ENCODE data around the gene UHRF1. TPM values are rescaled to one million over a fixed set of nuclear protein-coding genes. Genes with fewer than 3 reads are reported as not detected.

The UHRF1 gene
- total RNA-seq, 3 donors from 2014 or later = 3.2 to 13.4 (median 4.2) TPM

- H3K4me1 ChIP-seq (ENCODE audit: low read depth) = peaks cover 6% of the 10 kb centered on the region
- ATAC-seq (no peak), DNase-seq (no peak)
- no peaks in the 10 kb centered on the region for H3K9me3 ChIP-seq
- intact Hi-C loops (cut with DNase I, micrococcal nuclease) = no loop called here
- TF ChIP-seq, protein P1, sequence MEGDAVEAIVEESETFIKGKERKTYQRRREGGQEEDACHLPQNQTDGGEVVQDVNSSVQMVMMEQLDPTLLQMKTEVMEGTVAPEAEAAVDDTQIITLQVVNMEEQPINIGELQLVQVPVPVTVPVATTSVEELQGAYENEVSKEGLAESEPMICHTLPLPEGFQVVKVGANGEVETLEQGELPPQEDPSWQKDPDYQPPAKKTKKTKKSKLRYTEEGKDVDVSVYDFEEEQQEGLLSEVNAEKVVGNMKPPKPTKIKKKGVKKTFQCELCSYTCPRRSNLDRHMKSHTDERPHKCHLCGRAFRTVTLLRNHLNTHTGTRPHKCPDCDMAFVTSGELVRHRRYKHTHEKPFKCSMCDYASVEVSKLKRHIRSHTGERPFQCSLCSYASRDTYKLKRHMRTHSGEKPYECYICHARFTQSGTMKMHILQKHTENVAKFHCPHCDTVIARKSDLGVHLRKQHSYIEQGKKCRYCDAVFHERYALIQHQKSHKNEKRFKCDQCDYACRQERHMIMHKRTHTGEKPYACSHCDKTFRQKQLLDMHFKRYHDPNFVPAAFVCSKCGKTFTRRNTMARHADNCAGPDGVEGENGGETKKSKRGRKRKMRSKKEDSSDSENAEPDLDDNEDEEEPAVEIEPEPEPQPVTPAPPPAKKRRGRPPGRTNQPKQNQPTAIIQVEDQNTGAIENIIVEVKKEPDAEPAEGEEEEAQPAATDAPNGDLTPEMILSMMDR (IDR thresholded peaks at IDR 0.05) = no peak
- peaks cover 4% of the 10 kb centered on the region for H3K36me3 ChIP-seq (ENCODE audit: low read depth)
- H3K4me3 ChIP-seq = no peak overlapping the region
Measured at GRCh38 chr19:4965061-4965460, 55.8 kb downstream of the UHRF1 start.

DNA sequence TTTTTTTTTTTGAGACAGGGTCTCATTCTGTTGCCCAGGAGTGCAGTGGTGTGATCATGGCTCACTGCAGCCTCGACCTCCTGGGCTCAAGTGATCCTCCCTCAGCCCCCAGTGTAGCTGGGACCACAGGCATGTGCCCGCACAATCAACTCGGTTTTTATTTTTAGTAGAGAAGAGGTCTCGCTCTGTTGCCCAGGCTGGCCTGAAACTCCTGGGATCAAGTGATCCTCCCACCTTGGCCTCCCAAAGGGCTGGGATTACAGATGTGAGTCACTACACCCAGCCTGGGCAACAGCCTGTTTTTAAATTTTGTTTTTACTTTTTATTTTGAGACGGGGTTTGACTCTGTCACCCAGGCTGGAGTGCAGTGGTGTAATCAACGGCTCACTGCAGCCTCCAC is 57.3 kb downstream of the UHRF1 start:
- Histone ChIP-seq H3K4me1 (ENCODE audit: low read depth) (peaks cover 18% of the 10 kb centered on the region), H3K36me3 (ENCODE audit: low read depth) (peaks cover 4% of the 10 kb centered on the region), H3K9me3 (no peaks in the 10 kb centered on the region), H3K4me3 (no peak overlapping the region)
- intact Hi-C loops (cut with DNase I, micrococcal nuclease) = no loop called here
- TF ChIP-seq, protein P1 (IDR thresholded peaks at IDR 0.05) = no peak
- no peak for DNase-seq
- no peak for ATAC-seq

DNA sequence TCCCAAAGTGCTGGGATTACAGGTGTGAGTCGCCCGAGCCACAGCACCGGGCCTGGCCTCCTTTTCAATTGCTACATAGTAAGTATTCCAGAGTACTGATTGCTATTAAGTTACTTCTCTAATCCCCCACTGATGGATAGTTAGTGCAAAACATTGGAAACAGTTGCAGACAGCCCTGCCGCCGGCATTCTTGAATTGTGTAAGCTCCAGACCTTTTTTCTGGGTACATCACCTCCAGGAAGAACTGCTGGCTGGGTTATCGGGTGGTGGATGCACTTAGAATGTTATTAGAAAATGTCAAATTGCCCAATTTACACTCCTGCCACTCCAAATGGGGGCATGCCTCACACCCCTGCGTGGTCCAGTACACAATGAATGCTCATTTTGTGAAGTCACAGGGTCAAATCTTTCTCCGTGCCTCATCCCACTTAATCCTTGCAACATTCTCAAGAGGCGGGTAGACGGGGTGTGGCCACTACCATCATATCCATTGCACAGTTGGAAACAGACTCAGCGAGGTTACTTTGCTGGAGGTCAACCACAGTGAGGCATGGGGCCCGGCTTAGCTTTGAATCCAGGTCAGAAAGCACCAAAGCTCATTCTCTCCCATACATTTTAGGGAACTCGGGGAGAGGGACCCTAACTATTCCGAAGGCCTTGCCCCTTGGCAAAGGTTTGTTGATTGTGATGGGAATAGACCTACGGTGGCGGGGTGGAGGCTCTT is 58.6 kb downstream of the UHRF1 start:
- intact Hi-C loops (cut with DNase I, micrococcal nuclease) = no loop called here
- Histone ChIP-seq H3K4me1 (ENCODE audit: low read depth) (peaks cover 26% of the 10 kb centered on the region), H3K9me3 (no peaks in the 10 kb centered on the region), H3K36me3 (ENCODE audit: low read depth) (peaks cover 4% of the 10 kb centered on the region), H3K4me3 (no peak overlapping the region)
- TF ChIP-seq, protein P1 (IDR thresholded peaks at IDR 0.05) = no peak
- ATAC-seq = no peak
- no peak for DNase-seq

DNA sequence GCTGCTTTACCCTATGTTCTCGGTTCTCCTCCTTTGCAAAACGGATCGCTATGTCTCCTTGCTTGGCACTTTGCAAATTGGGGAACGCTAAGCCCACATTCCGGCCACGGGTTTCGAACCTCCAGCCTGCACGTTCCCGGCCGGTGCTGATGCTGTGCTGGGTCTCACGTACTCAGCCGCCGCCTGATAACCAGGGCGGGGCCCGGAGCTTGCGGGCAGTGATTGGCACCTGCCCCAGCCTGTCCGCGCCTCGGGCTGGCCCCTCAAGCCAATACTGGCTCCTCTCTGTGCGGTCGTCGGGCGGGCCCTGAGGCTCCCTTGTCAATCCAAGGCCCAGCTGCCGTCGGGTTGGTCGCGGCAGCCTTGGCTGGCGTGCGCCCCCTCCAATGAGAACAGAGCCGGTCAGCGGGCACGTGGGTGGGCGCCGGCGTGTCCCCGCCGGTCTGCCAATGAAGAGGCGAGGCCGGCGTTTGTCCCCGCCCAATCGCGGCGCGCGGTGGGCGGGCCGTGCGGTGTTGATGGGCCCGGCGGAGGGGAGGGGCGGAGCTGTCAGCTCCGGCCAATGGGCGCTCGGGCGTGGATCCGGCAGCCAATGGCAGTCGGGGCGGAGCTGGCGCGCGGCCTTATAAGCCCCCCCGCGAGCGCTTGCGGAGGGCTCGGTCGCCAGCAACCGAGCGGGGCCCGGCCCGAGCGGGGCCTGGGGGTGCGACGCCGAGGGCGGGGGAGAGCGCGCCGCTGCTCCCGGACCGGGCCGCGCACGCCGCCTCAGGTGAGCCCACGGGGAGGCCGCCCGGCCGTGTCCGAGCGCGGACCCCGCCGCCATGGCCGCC is 59.4 kb downstream of the UHRF1 start, which contains the start of gene KDM4B:
Gene KDM4B (plus strand): TSS at position 652 of the 830 bp plus-strand sequence. CDS start 63,778 bp downstream, outside the sequence.
- DNase-seq (peak; percentile 99 to 100 (median 100)), ATAC-seq (peak; percentile 94)
- Histone ChIP-seq H3K36me3 (ENCODE audit: low read depth) (peaks cover 4% of the 10 kb centered on the region), H3K4me1 (ENCODE audit: low read depth) (peaks cover 26% of the 10 kb centered on the region), H3K9me3 (no peaks in the 10 kb centered on the region), H3K4me3 (peak within 1 kb of the TSS; percentile 51)
- TF ChIP-seq, protein P1 (IDR thresholded peaks at IDR 0.05) = no peak
- intact Hi-C loops (cut with DNase I, micrococcal nuclease) = no loop called here

DNA sequence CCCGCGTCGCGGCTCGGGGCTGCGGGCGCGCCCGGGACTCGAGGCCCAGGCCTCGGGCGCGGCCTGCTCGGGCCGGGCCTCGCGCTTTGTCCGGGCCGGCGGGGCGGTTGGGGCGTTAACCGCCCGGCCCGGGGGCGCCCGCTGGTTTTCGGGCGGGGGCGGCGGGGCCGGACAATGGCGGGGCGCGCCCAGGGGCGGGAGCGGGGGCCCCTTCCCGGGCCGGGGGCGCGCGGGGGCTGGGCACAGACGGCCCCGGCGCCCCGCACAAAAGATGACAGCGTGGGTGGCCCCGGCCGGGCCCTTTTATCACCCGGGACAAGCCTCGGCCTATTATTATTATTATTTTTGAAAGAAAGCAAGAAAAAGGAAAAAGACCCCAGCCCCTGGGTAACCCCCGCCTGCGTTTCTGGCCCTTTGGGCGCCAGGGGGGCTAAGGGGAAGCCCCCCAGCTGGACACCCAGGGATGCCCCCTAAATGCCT is 60.0 kb downstream of the UHRF1 start:
- no peak for DNase-seq
- intact Hi-C loops (cut with DNase I, micrococcal nuclease) = no loop called here
- H3K4me1 ChIP-seq (ENCODE audit: low read depth) = peaks cover 26% of the 10 kb centered on the region

More for the DNA sequence above, 60.0 kb downstream of the UHRF1 start:
- Histone ChIP-seq H3K36me3 (ENCODE audit: low read depth) (peaks cover 4% of the 10 kb centered on the region), H3K9me3 (no peaks in the 10 kb centered on the region), H3K4me3 (peak overlapping the region; percentile 51)
- ATAC-seq = no peak
- TF ChIP-seq, protein P1 (IDR thresholded peaks at IDR 0.05) = no peak
